Measurements from ENCODE around the gene EIF4E1B.

The EIF4E1B gene

DNA sequence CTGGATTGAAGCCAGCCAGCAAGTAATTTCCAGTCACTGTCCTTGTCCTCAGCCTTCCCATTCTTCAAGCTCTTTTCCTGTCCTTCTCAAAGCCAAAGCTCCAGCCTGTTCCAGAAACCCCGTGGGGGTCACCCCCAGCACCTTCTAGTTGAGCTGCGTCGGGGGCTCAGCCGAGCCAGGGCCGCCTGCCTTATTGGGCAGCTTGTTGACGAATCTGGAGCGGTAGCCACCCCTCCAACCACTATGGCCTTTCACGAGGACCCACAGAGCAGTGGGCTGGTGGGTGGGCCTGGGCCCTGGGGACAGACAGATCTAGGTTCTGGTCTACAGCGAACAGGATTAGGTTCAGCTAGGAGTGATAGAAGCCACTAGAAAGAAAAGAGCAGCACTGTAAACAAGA lies 64.2 kb downstream of the EIF4E1B start:
- Histone ChIP-seq H3F3A (ENCODE audit: control insufficient read depth, insufficient read depth) (no peaks in the 10 kb centered on the region), H3K4me3 (ENCODE audit: low read length) (no peak overlapping the region), H3K79me2 (ENCODE audit: control insufficient read depth, low read length) (no peaks in the 10 kb centered on the region), H3K9me3 (ENCODE audit: control insufficient read depth, insufficient read depth, low read length) (no peaks in the 10 kb centered on the region), H3K9me2 (replicated peaks; ENCODE audit: control insufficient read depth, low read length) (no peaks in the 10 kb centered on the region), H4K20me1 (ENCODE audit: control insufficient read depth, insufficient read depth, low read depth, low read length) (no peaks in the 10 kb centered on the region), H3K27me3 (ENCODE audit: control insufficient read depth, low read length) (peaks cover 48% of the 10 kb centered on the region), H3K4me2 (ENCODE audit: low read length) (no peak overlapping the region), H3K27ac (ENCODE audit: low read depth, low read length) (no peak overlapping the region), H3K36me3 (ENCODE audit: control insufficient read depth, low read length) (no peaks in the 10 kb centered on the region), H3K4me1 (ENCODE audit: control insufficient read depth, low read length) (no peaks in the 10 kb centered on the region)
- TF ChIP-seq, protein P1, sequence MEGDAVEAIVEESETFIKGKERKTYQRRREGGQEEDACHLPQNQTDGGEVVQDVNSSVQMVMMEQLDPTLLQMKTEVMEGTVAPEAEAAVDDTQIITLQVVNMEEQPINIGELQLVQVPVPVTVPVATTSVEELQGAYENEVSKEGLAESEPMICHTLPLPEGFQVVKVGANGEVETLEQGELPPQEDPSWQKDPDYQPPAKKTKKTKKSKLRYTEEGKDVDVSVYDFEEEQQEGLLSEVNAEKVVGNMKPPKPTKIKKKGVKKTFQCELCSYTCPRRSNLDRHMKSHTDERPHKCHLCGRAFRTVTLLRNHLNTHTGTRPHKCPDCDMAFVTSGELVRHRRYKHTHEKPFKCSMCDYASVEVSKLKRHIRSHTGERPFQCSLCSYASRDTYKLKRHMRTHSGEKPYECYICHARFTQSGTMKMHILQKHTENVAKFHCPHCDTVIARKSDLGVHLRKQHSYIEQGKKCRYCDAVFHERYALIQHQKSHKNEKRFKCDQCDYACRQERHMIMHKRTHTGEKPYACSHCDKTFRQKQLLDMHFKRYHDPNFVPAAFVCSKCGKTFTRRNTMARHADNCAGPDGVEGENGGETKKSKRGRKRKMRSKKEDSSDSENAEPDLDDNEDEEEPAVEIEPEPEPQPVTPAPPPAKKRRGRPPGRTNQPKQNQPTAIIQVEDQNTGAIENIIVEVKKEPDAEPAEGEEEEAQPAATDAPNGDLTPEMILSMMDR (IDR thresholded peaks at IDR 0.05; ENCODE audit: low read depth, low read length, poor library complexity, severe bottlenecking), result no peak
- no peak for TF ChIP-seq EZH2phosphoT487 (IDR thresholded peaks at IDR 0.05; ENCODE audit: borderline replicate concordance, low read length)

DNA sequence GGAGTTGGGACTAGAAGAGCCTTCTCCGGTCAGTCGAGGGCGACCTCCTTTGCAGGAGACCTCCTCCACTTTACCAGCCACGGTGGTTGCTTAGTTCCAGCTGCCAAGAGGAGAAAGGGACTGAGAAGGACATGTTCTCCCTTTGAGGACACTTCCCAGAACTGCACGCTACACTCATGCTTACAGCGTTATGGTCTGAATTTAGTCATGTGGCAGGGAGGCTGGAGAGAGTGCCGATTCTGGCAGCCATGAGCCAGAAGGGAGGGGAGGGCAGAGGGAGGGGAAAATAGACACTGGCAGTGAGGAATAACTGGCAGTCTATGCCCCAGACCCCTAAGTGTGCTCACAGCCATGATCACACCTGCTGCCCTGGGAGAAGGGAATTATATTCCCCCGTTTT lies 64.6 kb downstream of the EIF4E1B start:
- Histone ChIP-seq H3K79me2 (ENCODE audit: control insufficient read depth, low read length) (no peaks in the 10 kb centered on the region), H3K4me3 (ENCODE audit: low read length) (no peak overlapping the region), H3K4me2 (ENCODE audit: low read length) (no peak overlapping the region), H3F3A (ENCODE audit: control insufficient read depth, insufficient read depth) (no peaks in the 10 kb centered on the region), H3K27me3 (ENCODE audit: control insufficient read depth, low read length) (peaks cover 43% of the 10 kb centered on the region), H3K27ac (ENCODE audit: low read depth, low read length) (no peak overlapping the region), H3K9me2 (replicated peaks; ENCODE audit: control insufficient read depth, low read length) (no peaks in the 10 kb centered on the region), H3K4me1 (ENCODE audit: control insufficient read depth, low read length) (no peaks in the 10 kb centered on the region), H3K36me3 (ENCODE audit: control insufficient read depth, low read length) (no peaks in the 10 kb centered on the region), H4K20me1 (ENCODE audit: control insufficient read depth, insufficient read depth, low read depth, low read length) (no peaks in the 10 kb centered on the region), H3K9me3 (ENCODE audit: control insufficient read depth, insufficient read depth, low read length) (no peaks in the 10 kb centered on the region)
- TF ChIP-seq, protein P1 (IDR thresholded peaks at IDR 0.05; ENCODE audit: low read depth, low read length, poor library complexity, severe bottlenecking), result no peak
- no peak for TF ChIP-seq EZH2phosphoT487 (IDR thresholded peaks at IDR 0.05; ENCODE audit: borderline replicate concordance, low read length)

Data from DOHH2 (cell line).